GM18909 (cell line): ENCODE results near the gene C7orf33.
A peak's percentile ranks its signal among the peaks of the same experiment; 100 is the strongest.
"Not testable (repeated sequence)": the region's sequence is repeated elsewhere in the genome, so short reads cannot be mapped to it uniquely, and the experiment has no call there.

ENCODE experiments used
- ATAC-seq: cut with Tn5 transposase; IDR thresholded peaks from one replicate; pipeline ENCODE4 v1.9.1; 2021; ENCODE audit warnings: mild to moderate bottlenecking; ENCODE audit not compliant: unreplicated experiment, poor library complexity

The C7orf33 gene

GRCh38 chr7:148590471-148590870 lies at the start of gene C7orf33:
Gene C7orf33, plus strand, starts transcription at chr7:148590766. Its CDS starts 160 bp downstream, at chr7:148590926.
- ATAC-seq, result no peak

GRCh38 chr7:148541891-148542504 lies 48.6 kb upstream of the C7orf33 start:
- ATAC-seq, result no peak

GRCh38 chr7:148543302-148543701 lies 47.3 kb upstream of the C7orf33 start:
- ATAC-seq, result no peak

GRCh38 chr7:148545172-148545571 lies 45.4 kb upstream of the C7orf33 start:
- no peak for ATAC-seq

GRCh38 chr7:148545932-148546331 lies 44.6 kb upstream of the C7orf33 start:
- ATAC-seq, result no peak

- ATAC-seq, result no peak
These were observed 43.7 kb upstream of the C7orf33 start for GRCh38 chr7:148546857-148547256.

GRCh38 chr7:148547951-148548350 lies 42.6 kb upstream of the C7orf33 start:
- ATAC-seq, result no peak

- no peak for ATAC-seq
These were observed 36.6 kb upstream of the C7orf33 start for GRCh38 chr7:148553979-148554378.

- no peak for ATAC-seq
These were observed 33.7 kb upstream of the C7orf33 start for GRCh38 chr7:148556892-148557291.

- ATAC-seq, result no peak
These were observed 31.7 kb upstream of the C7orf33 start for GRCh38 chr7:148558914-148559313.

- ATAC-seq, result no peak
These were observed 29.5 kb upstream of the C7orf33 start for GRCh38 chr7:148561099-148561498.

GRCh38 chr7:148563583-148564274 lies 26.8 kb upstream of the C7orf33 start:
- ATAC-seq, result peak; percentile 32

- ATAC-seq, result peak; percentile 91
These were observed 26.2 kb upstream of the C7orf33 start for GRCh38 chr7:148564275-148564951.

- ATAC-seq, result no peak
These were observed 23.8 kb upstream of the C7orf33 start for GRCh38 chr7:148566736-148567135.

- ATAC-seq, result no peak
These were observed 23.0 kb upstream of the C7orf33 start for GRCh38 chr7:148567524-148567923.

GRCh38 chr7:148570510-148570909 lies 20.1 kb upstream of the C7orf33 start:
- ATAC-seq, result no peak

- not testable (repeated sequence) for ATAC-seq
These were observed 19.6 kb upstream of the C7orf33 start for GRCh38 chr7:148570973-148571372.

GRCh38 chr7:148571381-148571780 lies 19.2 kb upstream of the C7orf33 start:
- ATAC-seq, result no peak

- ATAC-seq, result no peak
These were observed 18.5 kb upstream of the C7orf33 start for GRCh38 chr7:148572067-148572522.

GRCh38 chr7:148573581-148573980 lies 17.0 kb upstream of the C7orf33 start:
- not testable (repeated sequence) for ATAC-seq

- ATAC-seq, result peak; percentile 95
These were observed 14.7 kb upstream of the C7orf33 start for GRCh38 chr7:148575640-148576411.
